Progenitor cell of endocrine pancreas (in vitro differentiated cells): ENCODE data around the gene DXO. TPM values are rescaled to one million over a fixed set of nuclear protein-coding genes. Genes with fewer than 3 reads are reported as not detected.
"Not testable (repeated sequence)": the region's sequence is repeated elsewhere in the genome, so short reads cannot be mapped to it uniquely, and the experiment has no call there.

ENCODE experiments used
- DNase-seq: peaks from one replicate; pipeline ENCODE4 v3.0.0; 2021; ENCODE audit warnings: low spot score; ENCODE audit not compliant: unreplicated experiment
- H3K27ac Mint-ChIP-seq: 2 replicates; pipeline ENCODE4 v1.8.0; 2021; ENCODE audit warnings: mild to moderate bottlenecking, moderate library complexity, mixed read lengths
- H3K27me3 Mint-ChIP-seq: 2 replicates; pipeline ENCODE4 v1.8.0; 2021; ENCODE audit warnings: mixed read lengths
- H3K36me3 Mint-ChIP-seq: 2 replicates; pipeline ENCODE4 v1.8.0; 2022; ENCODE audit warnings: mixed read lengths; ENCODE audit not compliant: insufficient read depth
- H3K4me1 Mint-ChIP-seq: 2 replicates; pipeline ENCODE4 v1.8.0; 2021; ENCODE audit warnings: low read depth, mixed read lengths
- H3K4me3 Mint-ChIP-seq: 2 replicates; pipeline ENCODE4 v1.8.0; 2021; ENCODE audit warnings: low read depth, mild to moderate bottlenecking, moderate library complexity, mixed read lengths
- H3K9me3 Mint-ChIP-seq: 2 replicates; pipeline ENCODE4 v1.8.0; 2021; ENCODE audit warnings: low read depth, mixed read lengths
- long read RNA-seq: library from polyadenylated mRNA; unstranded; transcript quantifications from one replicate; pipeline ENCODE4 v2.0.0, GENCODE V29; 2020
- total RNA-seq: library from RNA; stranded (reverse); gene quantifications from 2 replicates; pipeline ENCODE4 v1.2.1, GENCODE V29; 2021
- TF ChIP-seq, protein P1 (sequence below): fragments of 200-600 bp; sonication (generic); IDR thresholded peaks from one replicate; pipeline ENCODE4 v1.5.0; 2021; ENCODE audit warnings: antibody characterized with exemption, mild to moderate bottlenecking; ENCODE audit not compliant: unreplicated experiment

DXO gene
- 26.3 and 29.4 TPM in 2 replicates for total RNA-seq
- long read RNA-seq, transcript DXO-201 (7 exons, 1,628 nt) = major isoform, 9 of 21 reads
- long read RNA-seq, partial matches to known transcripts = 3 of 21 reads
- long read RNA-seq, other reads (novel, unspliced or antisense) = 6 of 21 reads

DNA sequence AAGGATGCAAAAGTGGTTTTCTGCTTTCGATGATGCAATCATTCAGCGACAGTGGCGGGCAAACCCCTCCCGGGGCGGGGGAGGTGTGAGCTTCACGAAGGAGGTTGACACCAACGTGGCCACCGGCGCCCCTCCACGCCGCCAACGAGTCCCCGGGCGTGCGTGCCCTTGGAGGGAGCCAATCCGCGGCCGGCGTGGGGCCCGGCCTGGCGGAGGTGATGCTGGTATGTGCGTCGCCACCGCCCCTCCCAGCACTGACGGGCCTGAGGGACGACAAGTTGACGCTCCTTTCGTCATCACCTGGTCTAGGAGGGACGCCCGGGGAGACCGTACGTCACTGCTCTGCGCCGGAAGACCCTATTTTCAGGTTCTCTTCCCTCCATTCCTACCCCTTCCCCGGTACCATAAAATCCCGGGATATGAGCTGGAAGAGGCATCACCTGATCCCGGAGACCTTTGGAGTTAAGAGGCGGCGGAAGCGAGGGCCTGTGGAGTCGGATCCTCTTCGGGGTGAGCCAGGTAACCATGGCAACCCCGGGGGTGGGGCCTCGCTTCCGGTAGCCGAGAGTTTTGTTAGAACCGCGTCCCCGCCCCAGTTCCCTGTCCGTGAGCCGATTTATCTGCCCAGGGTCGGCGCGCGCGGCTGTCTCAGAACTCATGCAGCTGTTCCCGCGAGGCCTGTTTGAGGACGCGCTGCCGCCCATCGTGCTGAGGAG lies at the start of gene DXO:
Gene DXO, minus strand, starts transcription at position 146 of the 716 bp plus-strand sequence. CDS start 463 bp downstream, outside the sequence.
- Mint-ChIP-seq H3K27me3 (no peaks in the 10 kb centered on the region), H3K27ac (peak within 1 kb of the TSS; percentile 100), H3K4me1 (peaks cover 12% of the 10 kb centered on the region), H3K36me3 (peaks cover 24% of the 10 kb centered on the region), H3K9me3 (no peaks in the 10 kb centered on the region), H3K4me3 (peak within 1 kb of the TSS; percentile 95)
- peak; percentile 85 for DNase-seq
- TF ChIP-seq, protein P1, sequence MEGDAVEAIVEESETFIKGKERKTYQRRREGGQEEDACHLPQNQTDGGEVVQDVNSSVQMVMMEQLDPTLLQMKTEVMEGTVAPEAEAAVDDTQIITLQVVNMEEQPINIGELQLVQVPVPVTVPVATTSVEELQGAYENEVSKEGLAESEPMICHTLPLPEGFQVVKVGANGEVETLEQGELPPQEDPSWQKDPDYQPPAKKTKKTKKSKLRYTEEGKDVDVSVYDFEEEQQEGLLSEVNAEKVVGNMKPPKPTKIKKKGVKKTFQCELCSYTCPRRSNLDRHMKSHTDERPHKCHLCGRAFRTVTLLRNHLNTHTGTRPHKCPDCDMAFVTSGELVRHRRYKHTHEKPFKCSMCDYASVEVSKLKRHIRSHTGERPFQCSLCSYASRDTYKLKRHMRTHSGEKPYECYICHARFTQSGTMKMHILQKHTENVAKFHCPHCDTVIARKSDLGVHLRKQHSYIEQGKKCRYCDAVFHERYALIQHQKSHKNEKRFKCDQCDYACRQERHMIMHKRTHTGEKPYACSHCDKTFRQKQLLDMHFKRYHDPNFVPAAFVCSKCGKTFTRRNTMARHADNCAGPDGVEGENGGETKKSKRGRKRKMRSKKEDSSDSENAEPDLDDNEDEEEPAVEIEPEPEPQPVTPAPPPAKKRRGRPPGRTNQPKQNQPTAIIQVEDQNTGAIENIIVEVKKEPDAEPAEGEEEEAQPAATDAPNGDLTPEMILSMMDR = no peak

GRCh38 chr6:32014547-32014946 lies 42.6 kb upstream of the DXO start, which contains the start of gene C4B:
C4B (plus strand) TSS chr6:32014795; CDS start chr6:32014846, 51 bp downstream.
- H3K27me3 Mint-ChIP-seq, H3K36me3 Mint-ChIP-seq, H3K4me1 Mint-ChIP-seq, H3K27ac Mint-ChIP-seq, H3K9me3 Mint-ChIP-seq, H3K4me3 Mint-ChIP-seq, DNase-seq: not testable (repeated sequence)

- H3K9me3 Mint-ChIP-seq, H3K27ac Mint-ChIP-seq, H3K36me3 Mint-ChIP-seq, H3K4me3 Mint-ChIP-seq, H3K4me1 Mint-ChIP-seq, DNase-seq, H3K27me3 Mint-ChIP-seq: not testable (repeated sequence)
Measured at GRCh38 chr6:32013738-32014137, 41.8 kb upstream of the DXO start.

- not testable (repeated sequence) for H3K27me3 Mint-ChIP-seq, H3K4me1 Mint-ChIP-seq, H3K36me3 Mint-ChIP-seq, H3K27ac Mint-ChIP-seq, DNase-seq, H3K4me3 Mint-ChIP-seq, H3K9me3 Mint-ChIP-seq
Measured at GRCh38 chr6:32012941-32013617, 41.1 kb upstream of the DXO start.

GRCh38 chr6:32010856-32011530 lies 39.1 kb upstream of the DXO start:
- not testable (repeated sequence) for DNase-seq, H3K27me3 Mint-ChIP-seq, H3K4me3 Mint-ChIP-seq, H3K27ac Mint-ChIP-seq, H3K9me3 Mint-ChIP-seq, H3K4me1 Mint-ChIP-seq, H3K36me3 Mint-ChIP-seq

DNA sequence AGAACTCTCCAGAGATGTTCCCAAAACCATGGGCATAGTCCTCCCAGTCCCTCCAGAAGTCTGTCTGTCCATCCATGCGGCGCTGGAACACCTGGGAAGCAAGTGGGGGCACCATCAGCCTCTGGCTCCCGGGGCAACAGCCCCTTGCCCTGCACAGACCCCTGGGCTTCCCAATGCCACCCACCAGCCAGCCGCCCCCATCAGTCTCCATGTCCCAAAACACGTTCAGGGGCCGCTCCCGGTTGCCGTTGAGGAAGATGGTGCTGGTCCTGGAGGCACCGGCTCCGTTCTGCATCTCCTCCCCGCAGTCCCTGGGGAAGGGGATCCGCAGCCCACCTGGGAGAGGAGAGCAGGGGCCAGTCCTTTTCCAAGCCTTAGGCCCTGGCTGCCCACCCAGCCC lies 37.6 kb upstream of the DXO start:
- H3K4me3 Mint-ChIP-seq, DNase-seq, H3K27ac Mint-ChIP-seq, H3K4me1 Mint-ChIP-seq, H3K36me3 Mint-ChIP-seq, H3K27me3 Mint-ChIP-seq, H3K9me3 Mint-ChIP-seq: not testable (repeated sequence)

DNA sequence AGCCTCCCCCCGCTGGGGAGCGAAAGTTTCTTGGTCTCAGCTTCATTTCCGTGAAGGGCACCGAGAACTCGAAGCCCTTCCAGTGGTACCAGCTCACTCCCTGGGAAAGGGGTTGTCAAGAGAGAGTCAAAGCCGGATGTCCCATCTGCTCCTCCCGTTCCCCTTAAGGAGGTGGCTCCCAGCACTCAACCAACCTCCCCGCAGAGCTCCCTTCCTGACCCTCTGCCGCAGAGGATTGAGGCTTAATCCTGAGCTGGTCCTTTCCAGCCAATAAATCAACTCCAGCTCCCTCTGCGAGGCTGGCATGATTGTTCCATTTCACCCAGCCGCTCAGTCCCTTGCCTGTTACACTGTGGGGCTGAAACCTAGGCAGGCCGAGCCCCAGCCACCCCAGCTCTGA lies 36.7 kb upstream of the DXO start:
- not testable (repeated sequence) for DNase-seq, H3K4me1 Mint-ChIP-seq, H3K36me3 Mint-ChIP-seq, H3K9me3 Mint-ChIP-seq, H3K27ac Mint-ChIP-seq, H3K27me3 Mint-ChIP-seq, H3K4me3 Mint-ChIP-seq

DNA sequence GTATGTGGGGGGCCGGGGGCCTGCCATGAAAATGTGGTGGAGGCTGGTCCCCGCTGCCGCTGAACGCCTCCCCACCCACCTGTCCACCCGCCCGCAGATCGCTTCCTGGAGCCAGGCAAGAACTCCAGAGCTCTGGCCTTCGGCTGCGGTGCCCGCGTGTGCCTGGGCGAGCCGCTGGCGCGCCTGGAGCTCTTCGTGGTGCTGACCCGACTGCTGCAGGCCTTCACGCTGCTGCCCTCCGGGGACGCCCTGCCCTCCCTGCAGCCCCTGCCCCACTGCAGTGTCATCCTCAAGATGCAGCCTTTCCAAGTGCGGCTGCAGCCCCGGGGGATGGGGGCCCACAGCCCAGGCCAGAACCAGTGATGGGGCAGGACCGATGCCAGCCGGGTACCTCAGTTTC lies 36.1 kb upstream of the DXO start:
- not testable (repeated sequence) for H3K4me1 Mint-ChIP-seq, H3K9me3 Mint-ChIP-seq, H3K36me3 Mint-ChIP-seq, H3K27ac Mint-ChIP-seq, H3K4me3 Mint-ChIP-seq, DNase-seq, H3K27me3 Mint-ChIP-seq

DNA sequence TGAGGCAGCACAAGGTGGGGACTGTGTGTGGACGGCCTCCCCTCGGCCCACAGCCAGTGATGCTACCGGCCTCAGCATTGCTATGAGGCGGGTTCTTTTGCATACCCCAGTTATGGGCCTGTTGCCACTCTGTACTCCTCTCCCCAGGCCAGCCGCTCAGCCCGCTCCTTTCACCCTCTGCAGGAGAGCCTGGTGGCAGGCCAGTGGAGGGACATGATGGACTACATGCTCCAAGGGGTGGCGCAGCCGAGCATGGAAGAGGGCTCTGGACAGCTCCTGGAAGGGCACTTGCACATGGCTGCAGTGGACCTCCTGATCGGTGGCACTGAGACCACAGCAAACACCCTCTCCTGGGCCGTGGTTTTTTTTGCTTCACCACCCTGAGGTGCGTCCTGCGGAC lies 35.1 kb upstream of the DXO start:
- H3K4me3 Mint-ChIP-seq, H3K27ac Mint-ChIP-seq, H3K36me3 Mint-ChIP-seq, DNase-seq, H3K9me3 Mint-ChIP-seq, H3K27me3 Mint-ChIP-seq, H3K4me1 Mint-ChIP-seq: not testable (repeated sequence)

DNA sequence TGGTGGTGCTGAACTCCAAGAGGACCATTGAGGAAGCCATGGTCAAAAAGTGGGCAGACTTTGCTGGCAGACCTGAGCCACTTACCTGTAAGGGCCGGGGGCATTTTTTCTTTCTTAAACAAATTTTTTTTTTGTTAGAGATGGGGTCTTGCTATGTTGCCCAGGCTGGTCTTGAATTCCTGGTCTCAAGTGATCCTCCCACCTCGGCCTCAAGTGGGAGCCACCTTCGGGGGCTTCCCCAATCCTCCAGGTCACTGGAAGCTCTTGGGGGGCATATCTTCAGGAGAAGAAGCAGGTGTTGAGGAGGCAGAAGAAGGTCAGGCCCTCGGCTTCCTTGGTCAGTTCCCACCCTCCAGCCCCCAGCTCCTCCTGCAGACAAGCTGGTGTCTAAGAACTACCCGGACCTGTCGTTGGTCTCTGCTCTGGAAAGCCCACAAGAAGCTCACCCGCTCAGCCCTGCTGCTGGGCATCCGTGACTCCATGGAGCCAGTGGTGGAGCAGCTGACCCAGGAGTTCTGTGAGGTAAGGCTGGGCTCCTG lies 34.1 kb upstream of the DXO start:
- not testable (repeated sequence) for H3K4me3 Mint-ChIP-seq, H3K36me3 Mint-ChIP-seq, H3K9me3 Mint-ChIP-seq, H3K27ac Mint-ChIP-seq, H3K4me1 Mint-ChIP-seq, H3K27me3 Mint-ChIP-seq, DNase-seq

DNA sequence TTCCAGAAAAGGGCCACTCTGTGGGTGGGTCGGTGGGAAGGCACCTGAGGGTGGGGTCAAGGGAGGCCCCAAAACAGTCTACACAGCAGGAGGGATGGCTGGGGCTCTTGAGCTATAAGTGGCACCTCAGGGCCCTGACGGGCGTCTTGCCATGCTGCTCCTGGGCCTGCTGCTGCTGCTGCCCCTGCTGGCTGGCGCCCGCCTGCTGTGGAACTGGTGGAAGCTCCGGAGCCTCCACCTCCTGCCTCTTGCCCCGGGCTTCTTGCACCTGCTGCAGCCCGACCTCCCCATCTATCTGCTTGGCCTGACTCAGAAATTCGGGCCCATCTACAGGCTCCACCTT lies 33.6 kb upstream of the DXO start:
- not testable (repeated sequence) for H3K4me1 Mint-ChIP-seq, H3K9me3 Mint-ChIP-seq, H3K36me3 Mint-ChIP-seq, H3K27ac Mint-ChIP-seq, H3K4me3 Mint-ChIP-seq, DNase-seq, H3K27me3 Mint-ChIP-seq
